Aorta (tissue), 5 donors: ENCODE results near the gene SPPL3. TPM values are rescaled to one million over a fixed set of nuclear protein-coding genes. Genes with fewer than 3 reads are reported as not detected.
A peak's percentile ranks its signal among the peaks of the same experiment; 100 is the strongest.
"Not testable (repeated sequence)": the region's sequence is repeated elsewhere in the genome, so short reads cannot be mapped to it uniquely, and the experiment has no call there.

Experiments used
- ATAC-seq: fragments of 200-7000 bp; cut with Tn5 transposase; one replicate; pipeline ENCODE4 v1.9.1; 2022; ENCODE audit warnings: moderate library complexity; ENCODE audit not compliant: low FRiP score
- DNase-seq, 2 donors: peaks; one replicate each; pipeline ENCODE4 v3.0.0-alpha.2; 2020
- H3K27ac ChIP-seq, 2 donors: one replicate each; pipeline ENCODE4 v1.5.1; 2013; ENCODE audit warnings: low read length in 2 of 2, mild to moderate bottlenecking in 2 of 2, moderate library complexity in 2 of 2, control low read depth in 1 of 2, inconsistent platforms in 1 of 2, low read depth in 1 of 2
- H3K27me3 ChIP-seq, 2 donors: one replicate each; pipeline ENCODE4 v1.6.1; 2013; ENCODE audit warnings: control low read depth in 1 of 2, low read length in 1 of 2, mild to moderate bottlenecking in 1 of 2, moderate library complexity in 1 of 2; ENCODE audit not compliant: insufficient read depth in 2 of 2, control insufficient read depth in 1 of 2
- H3K36me3 ChIP-seq, 2 donors: one replicate each; pipeline ENCODE4 v1.6.1; 2013; ENCODE audit warnings: control low read depth in 1 of 2, low read length in 1 of 2, mild to moderate bottlenecking in 1 of 2; ENCODE audit not compliant: insufficient read depth in 2 of 2, control insufficient read depth in 1 of 2
- H3K4me1 ChIP-seq, 2 donors: one replicate each; pipeline ENCODE4 v1.6.1; 2013; ENCODE audit warnings: low read length in 2 of 2, control low read depth in 1 of 2, mild to moderate bottlenecking in 1 of 2, moderate library complexity in 1 of 2; ENCODE audit not compliant: insufficient read depth in 2 of 2, control insufficient read depth in 1 of 2
- H3K4me3 ChIP-seq, 2 donors: one replicate each; pipeline ENCODE4 v1.5.1; 2013; ENCODE audit warnings: low read length in 2 of 2, control low read depth in 1 of 2, mild to moderate bottlenecking in 1 of 2
- H3K9me3 ChIP-seq: one replicate; pipeline ENCODE4 v1.6.1; 2013; ENCODE audit warnings: mild to moderate bottlenecking, low read length; ENCODE audit not compliant: control insufficient read depth
- WGBS, 2 donors: extraction: QIAGEN DNeasy Blood & Tissue Kit; methylation state at CpG; one replicate each; pipeline ENCODE4 v1.1.7; 2013; 5-methylcytosine and 5-hydroxymethylcytosine counted together
- intact Hi-C, 2 donors: fragments of 100-400 bp; cut with DNase I; formaldehyde crosslinking; loops; one replicate each; pipeline versions ENCODE4 v1.14.2 to v1.15.0; 2022
- polyA plus RNA-seq, 2 donors: library from polyadenylated mRNA; stranded (reverse); fragments of 200-250 nt; gene quantifications; one replicate each; pipeline ENCODE4 v1.2.3, GENCODE V29; 2013
- total RNA-seq, 2 donors: library from RNA; stranded (reverse); fragmentation: NEBNext Ultra II Directional; extraction: Animal tissue kit (Norgen Biotek cat#: 25700); gene quantifications; one replicate each; pipeline ENCODE4 v1.2.1, GENCODE V29; 2021
- donor health status: healthy with polysubstance abuse.
- donor health status: Bipolar disorder and iron deficiency.
- donor health status: DM: no; HTN: no; CAD: no.
- donor health status: DM: no; HTN: no; CAD: no.
- donor health status: DM: yes; HTN: yes; CAD: no.

Gene SPPL3
- total and polyA plus RNA-seq, 4 donors: 5.4 to 48.9 (median 27.4) TPM

GRCh38 chr12:120909633-120910298, 5.6 kb upstream of the SPPL3 start:
- H3K27ac ChIP-seq: no peak overlapping the region
- intact Hi-C loops: loop anchor here in 1 of 2 donors (5.0 to 10.0 kb wide), 2 partner anchors 75 to 262 kb away; no protein-coding TSS in a partner anchor
- no peaks in the 10 kb centered on the region for H3K9me3 ChIP-seq
- no peak for ATAC-seq
- no peak for DNase-seq
- H3K4me1 ChIP-seq: no peaks in the 10 kb centered on the region
- 83 to 91% methylated on average over 5 of the region's 5 CpGs for WGBS, 2 donors
- no peak overlapping the region for H3K4me3 ChIP-seq
- H3K36me3 ChIP-seq: no peaks in the 10 kb centered on the region
- no peaks in the 10 kb centered on the region for H3K27me3 ChIP-seq

DNA sequence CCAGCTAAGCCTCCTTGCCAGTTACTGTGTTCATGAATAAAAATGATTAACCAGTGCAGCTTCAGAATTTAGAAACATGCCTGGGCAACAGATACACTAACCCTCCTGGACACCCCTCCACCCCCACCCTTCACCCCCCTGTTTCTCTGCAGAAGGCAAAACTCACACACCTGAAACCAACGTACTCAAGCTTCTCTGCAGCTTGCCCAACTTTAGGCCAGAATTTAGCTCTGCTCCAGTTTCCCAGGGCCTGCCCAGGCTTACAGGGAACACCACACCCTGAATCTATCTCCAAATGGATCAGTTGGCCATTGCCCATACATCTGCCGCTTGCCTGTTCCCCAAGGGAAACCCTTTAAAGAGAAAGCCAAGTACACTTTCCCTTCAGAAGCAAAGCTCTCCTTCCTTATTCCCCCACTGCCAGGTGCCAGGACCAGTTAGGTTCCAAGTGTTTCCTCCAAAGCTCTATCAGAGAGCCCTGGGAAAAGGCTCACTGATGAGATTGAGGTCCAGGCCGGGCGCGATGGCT, 1.8 kb upstream of the SPPL3 start:
- no peaks in the 10 kb centered on the region for H3K9me3 ChIP-seq
- WGBS, 2 donors: 75 to 88% methylated on average over 5 of the region's 5 CpGs
- no peaks in the 10 kb centered on the region for H3K27me3 ChIP-seq
- no peak overlapping the region for H3K4me3 ChIP-seq
- peaks cover 1 to 8% of the 10 kb centered on the region in 2 donors for H3K4me1 ChIP-seq
- H3K27ac ChIP-seq: peak overlapping the region in 1 of 2 donors; percentile 70
- peak in 1 of 2 donors; percentile 51 for DNase-seq
- no peaks in the 10 kb centered on the region for H3K36me3 ChIP-seq
- intact Hi-C loops: loop anchor here in 1 of 2 donors (5.0 to 10.0 kb wide), 2 partner anchors 71 to 259 kb away; no protein-coding TSS in a partner anchor
- no peak for ATAC-seq

DNA sequence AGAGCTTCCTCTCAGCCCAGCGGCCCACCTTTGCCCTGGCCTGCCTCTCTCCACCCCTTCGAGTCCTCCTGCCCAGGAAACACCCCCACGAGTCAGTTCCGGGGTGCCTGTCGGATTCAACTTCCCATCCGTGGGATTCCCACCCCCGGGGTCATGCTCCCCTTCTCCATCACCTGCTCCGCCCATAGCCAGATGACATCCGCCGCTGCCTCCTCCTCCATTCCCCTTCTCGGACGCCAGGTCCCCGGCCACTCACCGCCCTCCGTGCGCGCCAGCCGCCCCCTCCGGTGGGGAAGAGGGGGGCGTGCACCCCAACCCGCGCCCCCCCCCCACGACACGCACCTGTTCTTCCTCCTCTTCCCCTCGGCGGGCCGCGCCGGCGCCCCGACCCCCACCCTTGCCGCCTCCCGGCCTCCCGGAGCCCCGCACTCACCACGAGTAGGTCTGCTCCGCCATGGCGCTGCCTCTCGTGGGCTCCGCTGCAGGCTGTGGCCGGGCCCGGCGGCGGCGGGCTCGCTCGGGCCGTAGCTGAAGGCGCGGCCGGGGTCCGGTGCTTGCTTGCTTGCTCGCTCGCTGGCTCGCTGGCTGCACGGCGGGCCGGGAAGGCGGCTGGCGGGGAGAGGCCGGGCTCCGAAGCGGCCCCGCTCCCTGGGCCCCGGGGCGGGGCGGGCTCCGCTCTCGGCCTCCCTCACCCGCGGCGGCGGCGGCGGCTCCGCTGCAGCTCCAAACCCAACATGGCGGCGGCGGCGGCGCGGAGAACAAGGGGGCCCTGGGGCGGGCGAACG, 554 bp downstream of the SPPL3 start:
- peak overlapping the region; percentile 93 to 98 for H3K4me3 ChIP-seq
- peak; percentile 40 for ATAC-seq
- no peaks in the 10 kb centered on the region for H3K9me3 ChIP-seq
- WGBS, 2 donors: 1% methylated on average over 42 to 84 of the region's 85 CpGs
- H3K27me3 ChIP-seq: no peaks in the 10 kb centered on the region
- peak overlapping the region in 1 of 2 donors; percentile 23 for H3K27ac ChIP-seq
- no peaks in the 10 kb centered on the region for H3K36me3 ChIP-seq
- H3K4me1 ChIP-seq: peaks cover 1 to 8% of the 10 kb centered on the region in 2 donors
- intact Hi-C loops: loop anchor here in 1 of 2 donors (10.0 kb wide), 1 partner anchor 69 kb away; no protein-coding TSS in a partner anchor
- DNase-seq: peak; percentile 78 to 86

- no peaks in the 10 kb centered on the region for H3K36me3 ChIP-seq
- H3K4me3 ChIP-seq: peak overlapping the region; percentile 93 to 98
- peaks cover 1 to 8% of the 10 kb centered on the region in 2 donors for H3K4me1 ChIP-seq
- no peaks in the 10 kb centered on the region for H3K9me3 ChIP-seq
- intact Hi-C loops: loop anchor here in 1 of 2 donors (10.0 kb wide), 1 partner anchor 68 kb away; no protein-coding TSS in a partner anchor
- ATAC-seq (peak; percentile 12), DNase-seq (no peak)
- no peaks in the 10 kb centered on the region for H3K27me3 ChIP-seq
- H3K27ac ChIP-seq: no peak overlapping the region
- WGBS, 2 donors: 9 to 12% methylated on average over 15 of the region's 15 CpGs
These were observed 1.2 kb downstream of the SPPL3 start for GRCh38 chr12:120902846-120903411.

DNA sequence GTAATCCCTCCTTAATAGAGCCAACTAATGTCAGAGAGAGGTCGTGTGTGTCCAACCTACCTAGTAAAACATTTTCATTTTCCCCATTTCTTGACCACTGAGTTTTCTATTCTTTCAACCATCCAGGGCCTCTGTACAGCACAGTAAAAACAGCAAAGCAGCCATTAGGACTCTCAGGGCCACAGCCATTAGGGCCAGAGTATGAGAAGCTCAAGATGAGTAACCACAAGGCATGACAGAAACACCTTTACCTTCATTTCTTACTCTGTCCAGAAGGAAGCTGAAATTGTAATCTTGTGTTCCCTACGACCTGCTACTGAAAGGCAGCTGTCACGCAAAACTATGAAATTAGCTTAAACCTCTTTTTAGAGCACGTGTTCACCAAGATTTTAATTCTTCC, 2.3 kb downstream of the SPPL3 start:
- no peak for ATAC-seq
- Histone ChIP-seq H3K4me1 (peaks cover 1 to 8% of the 10 kb centered on the region in 2 donors), H3K4me3 (no peak overlapping the region), H3K9me3 (no peaks in the 10 kb centered on the region), H3K27me3 (no peaks in the 10 kb centered on the region), H3K27ac (no peak overlapping the region), H3K36me3 (no peaks in the 10 kb centered on the region)
- no peak for DNase-seq
- intact Hi-C loops: loop anchor here in 1 of 2 donors (10.0 kb wide), 1 partner anchor 67 kb away; no protein-coding TSS in a partner anchor
- WGBS, 2 donors: 77 to 79% methylated on average over 4 of the region's 4 CpGs

GRCh38 chr12:120901101-120901500, 3.1 kb downstream of the SPPL3 start:
- not testable (repeated sequence) for H3K4me1 ChIP-seq
- intact Hi-C loops: loop anchor here in 1 of 2 donors (10.0 kb wide), 1 partner anchor 66 kb away; no protein-coding TSS in a partner anchor

DNA sequence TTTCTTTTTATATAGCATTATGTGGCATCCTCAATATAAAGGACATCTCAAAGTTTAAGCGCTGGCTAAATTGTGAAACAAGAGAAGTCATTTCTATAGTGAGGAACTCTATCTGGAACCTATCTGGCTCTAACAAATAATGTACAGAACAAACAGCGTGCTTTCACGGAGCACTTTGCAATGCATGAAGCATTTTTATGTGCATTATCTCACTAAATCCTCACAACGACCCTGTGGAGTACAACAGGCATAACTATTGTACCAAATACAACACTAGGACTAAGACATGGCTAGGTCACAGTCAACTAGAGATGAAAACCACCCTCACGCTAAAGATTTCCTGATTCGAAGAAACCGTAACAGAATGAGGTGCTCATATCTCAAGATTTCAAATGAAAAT, 8.6 kb downstream of the SPPL3 start:
- H3K9me3 ChIP-seq: no peaks in the 10 kb centered on the region
- H3K27ac ChIP-seq: no peak overlapping the region
- peaks cover 0 to 1% of the 10 kb centered on the region in 2 donors for H3K4me1 ChIP-seq
- DNase-seq (no peak), ATAC-seq (no peak)
- WGBS, 2 donors: 89 to 93% methylated on average over 7 of the region's 7 CpGs
- no peaks in the 10 kb centered on the region for H3K36me3 ChIP-seq
- no peak overlapping the region for H3K4me3 ChIP-seq
- intact Hi-C loops: no loop called here
- no peaks in the 10 kb centered on the region for H3K27me3 ChIP-seq

More at GRCh38 chr12:120901101-120901500, 3.1 kb downstream of the SPPL3 start:
- ATAC-seq, H3K9me3 ChIP-seq, H3K4me3 ChIP-seq, H3K27ac ChIP-seq, H3K27me3 ChIP-seq, H3K36me3 ChIP-seq: not testable (repeated sequence)
- peak in 1 of 2 donors; percentile 30 for DNase-seq
- WGBS, 2 donors: 86% methylated on average over 5 of the region's 5 CpGs

DNA sequence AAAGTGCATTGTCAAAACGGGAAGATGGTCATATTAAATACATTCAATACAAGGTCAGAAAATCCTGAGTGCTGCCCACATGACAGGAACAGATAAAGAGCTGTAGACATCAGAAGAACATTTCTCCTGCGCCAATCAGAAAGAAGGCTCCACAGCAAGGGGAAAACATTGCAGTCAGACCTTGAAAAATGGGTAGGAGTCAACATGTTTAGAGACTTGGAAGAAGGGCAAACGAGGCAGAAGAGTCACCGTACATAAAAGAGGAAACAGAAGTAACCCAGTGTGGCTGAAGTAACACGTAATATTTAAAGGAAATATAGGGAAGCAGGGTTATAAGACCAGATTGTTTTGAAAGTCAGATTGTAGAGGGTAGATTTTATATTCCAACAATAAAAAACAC, 11.9 kb downstream of the SPPL3 start:
- 55 to 73% methylated on average over 5 of the region's 5 CpGs for WGBS, 2 donors
- intact Hi-C loops: no loop called here
- peaks cover 0 to 1% of the 10 kb centered on the region in 2 donors for H3K4me1 ChIP-seq
- no peak overlapping the region for H3K4me3 ChIP-seq
- no peak for DNase-seq
- ATAC-seq: no peak
- no peaks in the 10 kb centered on the region for H3K36me3 ChIP-seq
- H3K27ac ChIP-seq: no peak overlapping the region
- H3K9me3 ChIP-seq: no peaks in the 10 kb centered on the region
- no peaks in the 10 kb centered on the region for H3K27me3 ChIP-seq
